Measurements from ENCODE around the gene TMEM129. TPM values are rescaled to one million over a fixed set of nuclear protein-coding genes. Genes with fewer than 3 reads are reported as not detected.
"Not testable (repeated sequence)": the region's sequence is repeated elsewhere in the genome, so short reads cannot be mapped to it uniquely, and the experiment has no call there.

The TMEM129 gene
- polyA plus RNA-seq, 4 donors = 38.6 to 53.8 (median 40.3) TPM

DNA sequence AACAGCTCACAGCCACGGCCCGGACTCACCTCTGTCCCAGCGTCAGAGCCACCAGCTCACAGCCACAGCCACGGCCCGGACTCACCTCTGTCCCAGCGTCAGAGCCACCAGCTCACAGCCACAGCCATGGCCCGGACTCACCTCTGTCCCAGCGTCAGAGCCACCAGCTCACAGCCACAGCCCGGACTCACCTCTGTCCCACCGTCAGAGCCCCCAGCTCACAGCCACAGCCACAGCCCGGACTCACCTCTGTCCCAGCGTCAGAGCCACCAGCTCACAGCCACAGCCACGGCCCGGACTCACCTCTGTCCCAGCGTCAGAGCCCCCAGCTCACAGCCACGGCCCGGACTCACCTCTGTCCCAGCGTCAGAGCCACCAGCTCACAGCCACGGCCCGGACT is 50.1 kb downstream of the TMEM129 start:
- not testable (repeated sequence) for DNase-seq (ENCODE audit: low read depth in 4 of 4, low spot score in 3 of 4)

DNA sequence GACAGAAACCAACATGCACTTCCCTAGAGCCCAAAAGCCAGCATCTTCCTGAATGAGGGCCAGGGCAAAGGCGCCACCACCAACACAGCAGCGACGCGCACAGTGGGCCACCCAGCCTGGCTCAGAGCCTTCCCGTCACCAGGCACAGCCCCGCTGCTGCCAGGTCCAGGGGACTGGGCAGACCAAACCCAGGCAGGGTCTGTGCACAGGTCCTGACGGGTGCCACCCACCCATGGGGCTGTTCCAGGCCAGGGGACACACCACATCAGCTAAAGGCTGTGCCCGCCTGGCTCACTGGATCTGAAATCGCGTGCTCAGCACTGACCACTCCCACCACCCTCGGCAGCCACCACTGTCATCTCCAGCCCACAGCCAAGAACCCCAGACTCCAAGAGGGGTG is 50.8 kb downstream of the TMEM129 start:
- no peak for DNase-seq (ENCODE audit: low read depth in 4 of 4, low spot score in 3 of 4)

DNA sequence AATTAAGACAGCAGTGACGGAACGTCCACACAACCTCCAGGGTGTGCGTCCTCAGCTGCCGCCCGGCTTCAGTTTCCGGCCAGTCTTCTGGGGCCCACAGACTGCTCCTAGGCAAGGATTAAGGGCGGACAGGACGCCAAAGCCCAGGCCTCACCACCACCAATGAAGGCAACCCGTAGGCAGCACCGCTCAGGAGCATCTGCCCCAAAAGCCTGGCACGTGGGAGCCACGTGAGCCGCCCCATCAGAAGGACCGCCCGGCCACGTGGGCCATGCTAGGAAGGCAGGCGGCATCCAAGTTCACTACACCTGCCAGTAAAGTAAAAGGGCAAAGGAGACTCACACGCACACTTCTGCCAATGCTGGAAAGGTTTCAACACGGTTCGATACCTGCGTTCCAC is 51.3 kb downstream of the TMEM129 start:
- no peak for DNase-seq (ENCODE audit: low read depth in 4 of 4, low spot score in 3 of 4)

DNA sequence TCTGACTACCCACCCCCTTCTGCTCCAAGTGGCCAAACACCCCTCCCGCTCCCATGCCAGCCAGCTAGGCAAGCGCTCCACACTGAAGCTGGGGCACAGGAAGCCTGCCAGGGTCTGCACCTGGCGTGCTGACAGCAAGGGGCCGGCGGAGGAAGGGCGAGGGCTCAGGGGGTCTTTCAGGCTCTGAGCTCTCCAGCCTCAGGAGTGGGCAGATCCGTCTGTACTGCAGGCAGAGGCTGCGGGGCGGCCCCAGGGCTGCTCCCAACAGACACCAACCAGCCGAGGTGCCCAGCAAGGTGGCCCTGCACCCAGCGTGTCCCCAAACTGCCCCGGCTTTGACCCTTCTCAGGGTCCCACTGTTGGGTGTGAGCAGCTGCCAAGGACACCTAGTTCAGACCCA is 51.9 kb downstream of the TMEM129 start:
- no peak for DNase-seq (ENCODE audit: low read depth in 4 of 4, low spot score in 3 of 4)

DNA sequence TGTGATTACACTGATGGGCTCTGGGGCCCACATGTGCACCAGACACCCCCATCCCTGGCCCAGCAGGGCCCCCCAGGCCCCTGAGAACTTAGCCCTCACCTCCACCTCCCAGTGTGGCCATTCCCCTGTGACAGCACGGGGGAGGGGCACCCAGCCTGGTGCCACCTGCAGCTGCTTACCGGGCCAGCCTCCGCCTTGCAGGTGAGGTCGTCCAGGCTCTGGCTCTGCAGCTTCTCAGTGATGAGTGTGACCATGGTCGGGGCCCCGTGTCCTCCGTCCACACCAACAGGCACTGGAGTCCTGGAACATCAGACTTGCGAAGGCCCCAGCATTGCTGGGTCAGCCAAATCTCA is 52.7 kb downstream of the TMEM129 start:
- DNase-seq (ENCODE audit: low read depth in 4 of 4, low spot score in 3 of 4) = no peak

DNA sequence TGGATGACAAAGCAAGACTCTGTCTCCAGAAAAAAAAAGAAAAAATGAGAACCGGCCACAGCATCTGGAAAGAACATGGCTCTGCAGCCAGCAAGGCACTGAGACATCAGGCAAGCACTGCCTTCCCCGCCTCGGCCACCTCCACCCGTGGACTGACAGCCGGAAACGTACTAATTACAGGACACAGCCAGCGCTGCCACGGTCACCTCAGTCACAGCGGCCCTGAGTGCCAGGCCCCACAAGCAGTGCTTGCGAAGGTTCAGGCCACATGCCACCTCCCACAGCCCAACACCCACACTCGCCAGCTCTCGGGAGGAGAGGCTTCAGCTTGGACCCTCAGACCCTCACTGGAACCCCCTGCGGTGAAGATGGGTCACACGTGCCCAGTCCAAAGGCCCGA is 53.9 kb downstream of the TMEM129 start:
- DNase-seq (ENCODE audit: low read depth in 4 of 4, low spot score in 3 of 4) = no peak

DNA sequence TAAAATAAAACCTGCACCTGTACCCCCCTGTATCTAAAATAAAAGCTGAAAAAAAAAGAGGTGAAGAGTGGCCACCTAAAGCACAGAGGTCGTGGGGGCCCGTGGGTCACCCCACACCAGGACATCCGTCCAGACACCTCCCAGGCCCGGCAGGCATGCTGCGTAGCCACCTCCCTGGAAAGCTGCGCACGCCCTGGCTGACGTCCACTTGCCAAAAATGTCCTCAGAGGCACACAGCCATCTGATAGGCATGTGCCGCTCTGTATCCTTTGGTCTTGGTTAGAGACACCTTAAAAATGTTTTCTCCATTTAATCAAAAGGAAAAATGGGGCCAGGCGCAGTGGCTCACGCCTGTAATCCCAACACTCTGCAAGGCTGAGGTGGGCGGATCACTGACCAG is 54.7 kb downstream of the TMEM129 start:
- DNase-seq (ENCODE audit: low read depth in 4 of 4, low spot score in 3 of 4) = no peak

Other genes starting within 250 kb of the TMEM129 start
- gene FAM53A, start 37.0 kb downstream of the TMEM129 start, polyA plus RNA-seq (ENCODE audit: insufficient read length in 4 of 4) = 1 to 10 TPM; 1.6 to 3.6 (median 2.0) TPM
- 100 to 1,000 TPM in 3 of 4 donors, 10 to 100 TPM in 1; 92.6 to 105 (median 102) TPM for gene SLBP, start 9.0 kb downstream of the TMEM129 start, polyA plus RNA-seq (ENCODE audit: insufficient read length in 4 of 4)
- gene TACC3, start 198 bp upstream of the TMEM129 start, polyA plus RNA-seq (ENCODE audit: insufficient read length in 4 of 4) = 10 to 100 TPM; 37.1 to 45.6 (median 41.3) TPM
- gene FGFR3, start 72.0 kb upstream of the TMEM129 start, polyA plus RNA-seq (ENCODE audit: insufficient read length in 4 of 4) = 100 to 1,000 TPM in 1 of 4 donors, 10 to 100 TPM in 3; 71.8 to 128 (median 95.2) TPM
- gene LETM1, start 134.8 kb upstream of the TMEM129 start, polyA plus RNA-seq (ENCODE audit: insufficient read length in 4 of 4) = 10 to 100 TPM; 18.1 to 25.2 (median 19.9) TPM
- gene NSD2, start 150.1 kb upstream of the TMEM129 start, polyA plus RNA-seq (ENCODE audit: insufficient read length in 4 of 4) = 10 to 100 TPM; 68.2 to 85.6 (median 79.1) TPM